Measurements from ENCODE around the gene C10orf143.

DNA sequence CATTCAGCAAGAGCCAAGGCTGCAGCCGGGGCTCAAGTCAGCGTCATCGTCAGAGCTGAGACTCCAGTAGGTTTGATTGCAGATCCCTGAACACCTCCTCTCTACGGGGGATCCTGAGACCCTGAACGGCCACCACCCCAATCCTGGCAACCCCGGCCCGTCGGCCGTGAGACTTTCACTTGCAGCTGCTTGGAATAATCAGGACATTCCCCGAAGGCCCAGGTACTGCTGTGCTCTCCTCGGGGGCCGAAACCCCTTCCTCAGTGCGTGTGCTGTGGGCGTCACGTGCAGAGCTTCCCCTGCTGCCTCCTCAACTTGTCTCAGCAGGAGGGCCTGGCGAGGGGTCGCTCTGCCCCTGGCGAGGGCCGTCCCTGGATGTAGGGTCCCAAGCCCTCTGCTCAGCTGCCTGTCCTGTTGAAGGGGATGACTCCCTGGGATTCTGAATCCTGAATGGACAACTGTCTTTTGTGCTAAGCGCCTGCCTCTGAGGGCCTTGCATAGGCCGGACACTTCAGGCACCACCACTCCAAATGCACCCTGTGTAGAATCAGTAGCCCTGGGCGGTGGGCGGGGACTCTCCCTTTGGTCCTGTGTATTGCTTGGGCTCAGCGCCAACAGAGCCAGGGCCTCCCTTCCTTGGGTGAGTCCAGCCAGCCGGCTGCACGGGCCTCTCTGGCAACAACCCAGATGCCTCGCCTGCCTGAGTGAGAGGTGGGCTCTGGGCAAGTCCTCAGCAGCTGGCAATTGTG is 82.7 kb downstream of the C10orf143 start:
- TF ChIP-seq POLR2A (IDR thresholded peaks at IDR 0.05) (no peak), CTCF (IDR thresholded peaks at IDR 0.05) (no peak), EP300 (IDR thresholded peaks at IDR 0.05) (no peak), POLR2AphosphoS5 (IDR thresholded peaks at IDR 0.05) (no peak)
